ENCODE results near the gene RPGR.

Gene RPGR

DNA sequence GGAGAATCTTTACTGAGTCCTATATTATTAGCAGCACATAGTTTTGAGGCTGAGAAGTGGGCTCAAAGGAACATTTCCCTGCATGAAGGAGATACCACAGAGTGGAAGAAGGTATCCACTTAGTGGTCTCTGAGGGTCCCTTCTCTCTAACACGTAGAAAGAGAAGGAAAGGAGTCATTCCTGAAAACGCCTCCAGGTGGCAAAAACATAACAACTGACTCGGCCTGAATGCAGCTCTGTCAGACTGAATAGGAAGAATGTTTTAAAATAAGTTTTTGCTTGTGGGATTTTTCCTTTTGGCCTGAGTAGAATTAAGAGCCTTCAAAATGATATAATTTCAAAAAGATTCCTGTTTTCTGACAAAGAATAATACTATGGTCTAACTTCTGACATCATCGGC lies 23.3 kb downstream of the RPGR start (continued):
- TF ChIP-seq, protein P1, sequence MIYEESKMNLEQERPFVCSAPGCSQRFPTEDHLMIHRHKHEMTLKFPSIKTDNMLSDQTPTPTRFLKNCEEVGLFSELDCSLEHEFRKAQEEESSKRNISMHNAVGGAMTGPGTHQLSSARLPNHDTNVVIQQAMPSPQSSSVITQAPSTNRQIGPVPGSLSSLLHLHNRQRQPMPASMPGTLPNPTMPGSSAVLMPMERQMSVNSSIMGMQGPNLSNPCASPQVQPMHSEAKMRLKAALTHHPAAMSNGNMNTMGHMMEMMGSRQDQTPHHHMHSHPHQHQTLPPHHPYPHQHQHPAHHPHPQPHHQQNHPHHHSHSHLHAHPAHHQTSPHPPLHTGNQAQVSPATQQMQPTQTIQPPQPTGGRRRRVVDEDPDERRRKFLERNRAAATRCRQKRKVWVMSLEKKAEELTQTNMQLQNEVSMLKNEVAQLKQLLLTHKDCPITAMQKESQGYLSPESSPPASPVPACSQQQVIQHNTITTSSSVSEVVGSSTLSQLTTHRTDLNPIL (CRISPR knock-in tag; IDR thresholded peaks at IDR 0.05; ENCODE audit: low read depth) = no peak
- TF ChIP-seq ESRRG (CRISPR knock-in tag; IDR thresholded peaks at IDR 0.05) = no peak
- TF ChIP-seq OSR1 (CRISPR knock-in tag; IDR thresholded peaks at IDR 0.05) = no peak

- TF ChIP-seq TOX (CRISPR knock-in tag; IDR thresholded peaks at IDR 0.05; ENCODE audit: borderline replicate concordance) (no peak), CSDC2 (CRISPR knock-in tag; IDR thresholded peaks at IDR 0.05) (no peak), SNAI2 (CRISPR knock-in tag; IDR thresholded peaks at IDR 0.05) (no peak), CSRNP3 (CRISPR knock-in tag; IDR thresholded peaks at IDR 0.05) (no peak), TSHZ2 (CRISPR knock-in tag; IDR thresholded peaks at IDR 0.05) (no peak), ARNTL (CRISPR knock-in tag; IDR thresholded peaks at IDR 0.05; ENCODE audit: borderline replicate concordance, low read depth) (no peak), ZNF8 (CRISPR knock-in tag; IDR thresholded peaks at IDR 0.05) (no peak), POU6F1 (CRISPR knock-in tag; IDR thresholded peaks at IDR 0.05; ENCODE audit: borderline replicate concordance, low read depth) (no peak), PPARA (CRISPR knock-in tag; IDR thresholded peaks at IDR 0.05; ENCODE audit: borderline replicate concordance) (no peak), GLIS3 (CRISPR knock-in tag; IDR thresholded peaks at IDR 0.05) (no peak)
- no peak for ATAC-seq
These were observed 33.6 kb downstream of the RPGR start for GRCh38 chrX:38293741-38294140.

DNA sequence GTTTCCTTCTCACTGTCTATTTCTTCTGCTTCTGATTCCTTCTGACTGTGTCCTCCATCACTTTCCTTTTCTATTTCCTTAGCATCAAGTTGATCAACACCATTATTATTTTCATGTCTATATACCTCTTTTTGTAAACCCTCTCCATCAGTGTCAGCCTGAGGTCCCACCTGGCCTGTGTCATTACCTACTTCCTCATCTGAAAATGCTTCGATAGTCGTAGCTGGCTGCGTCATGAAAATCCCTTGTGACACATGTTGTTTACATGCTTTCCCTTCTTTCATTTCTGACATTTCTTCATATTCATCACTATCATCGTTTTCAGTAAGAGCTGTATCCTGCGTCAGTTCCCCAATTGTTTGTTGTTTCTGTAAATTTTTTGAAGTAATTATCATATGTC lies 39.6 kb downstream of the RPGR start:
- ATAC-seq = no peak
- no peak for TF ChIP-seq SNAI2 (CRISPR knock-in tag; IDR thresholded peaks at IDR 0.05)
- TF ChIP-seq ZC3H10 (CRISPR knock-in tag; IDR thresholded peaks at IDR 0.05) = no peak
- no peak for TF ChIP-seq CSRNP3 (CRISPR knock-in tag; IDR thresholded peaks at IDR 0.05)
- TF ChIP-seq ARNTL (CRISPR knock-in tag; IDR thresholded peaks at IDR 0.05; ENCODE audit: borderline replicate concordance, low read depth) = no peak
- TF ChIP-seq ZNF565 (CRISPR knock-in tag; conservative IDR thresholded peaks at IDR 0.05; ENCODE audit: low read depth) = no peak
- no peak for TF ChIP-seq ZNF70 (CRISPR knock-in tag; IDR thresholded peaks at IDR 0.05)
- no peak for TF ChIP-seq ISL1 (CRISPR knock-in tag; IDR thresholded peaks at IDR 0.05)
- TF ChIP-seq GLIS3 (CRISPR knock-in tag; IDR thresholded peaks at IDR 0.05) = no peak
- TF ChIP-seq ZFP30 (CRISPR knock-in tag; IDR thresholded peaks at IDR 0.05) = no peak
- TF ChIP-seq, protein P1 (CRISPR knock-in tag; IDR thresholded peaks at IDR 0.05; ENCODE audit: low read depth) = no peak
- TF ChIP-seq PPARA (CRISPR knock-in tag; IDR thresholded peaks at IDR 0.05; ENCODE audit: borderline replicate concordance) = no peak
- TF ChIP-seq ESRRG (CRISPR knock-in tag; IDR thresholded peaks at IDR 0.05) = no peak
- no peak for TF ChIP-seq OSR1 (CRISPR knock-in tag; IDR thresholded peaks at IDR 0.05)
- TF ChIP-seq CSDC2 (CRISPR knock-in tag; IDR thresholded peaks at IDR 0.05) = no peak
- no peak for TF ChIP-seq RARB (CRISPR knock-in tag; IDR thresholded peaks at IDR 0.05)
- TF ChIP-seq ZFP3 (CRISPR knock-in tag; IDR thresholded peaks at IDR 0.05) = no peak
